Measurements from ENCODE around the gene NFATC2IP. TPM values are rescaled to one million over a fixed set of nuclear protein-coding genes. Genes with fewer than 3 reads are reported as not detected.
"Not testable (repeated sequence)": the region's sequence is repeated elsewhere in the genome, so short reads cannot be mapped to it uniquely, and the experiment has no call there.

The NFATC2IP gene
- polyA plus RNA-seq, 1 donor: 91.1 TPM

DNA sequence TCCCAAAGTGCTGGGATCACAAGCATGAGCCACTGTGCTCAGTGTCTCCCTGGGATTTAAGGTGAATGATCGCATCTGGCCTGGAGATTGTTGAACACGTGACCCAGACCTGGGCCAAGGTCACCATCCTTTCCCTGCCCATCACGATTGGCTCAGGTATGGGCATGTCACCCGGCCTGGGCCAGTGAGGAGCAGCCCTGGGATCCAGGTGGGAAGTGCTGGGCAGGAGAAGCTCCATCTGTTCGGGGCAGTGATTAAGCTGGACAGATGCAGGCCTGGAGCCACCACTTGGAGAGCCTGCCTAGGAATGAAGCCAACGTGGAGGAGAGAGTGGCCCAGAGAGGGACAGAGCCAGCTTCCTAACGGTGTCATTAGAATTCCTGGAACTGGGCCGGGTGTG is 41.0 kb downstream of the NFATC2IP start:
- DNase-seq: no peak

DNA sequence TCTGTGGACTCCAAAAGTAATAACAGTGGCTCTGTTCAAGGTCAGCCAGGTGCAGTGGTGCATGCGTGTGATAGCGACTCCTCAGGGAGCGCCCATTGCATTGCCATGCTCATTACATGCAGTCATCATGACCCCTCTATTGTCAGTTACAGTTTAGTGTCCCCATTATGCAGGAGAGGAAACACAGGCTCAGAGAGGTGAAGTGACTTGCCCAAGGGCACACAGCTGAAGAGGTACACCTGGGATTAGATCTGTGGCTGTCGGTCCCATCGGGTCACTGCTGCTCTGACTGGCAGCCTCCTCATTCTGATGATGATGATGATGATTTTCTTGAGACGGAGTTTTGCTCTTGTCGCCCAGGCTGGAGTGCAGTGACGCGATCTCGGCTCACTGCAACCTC is 41.8 kb downstream of the NFATC2IP start:
- DNase-seq: no peak

DNA sequence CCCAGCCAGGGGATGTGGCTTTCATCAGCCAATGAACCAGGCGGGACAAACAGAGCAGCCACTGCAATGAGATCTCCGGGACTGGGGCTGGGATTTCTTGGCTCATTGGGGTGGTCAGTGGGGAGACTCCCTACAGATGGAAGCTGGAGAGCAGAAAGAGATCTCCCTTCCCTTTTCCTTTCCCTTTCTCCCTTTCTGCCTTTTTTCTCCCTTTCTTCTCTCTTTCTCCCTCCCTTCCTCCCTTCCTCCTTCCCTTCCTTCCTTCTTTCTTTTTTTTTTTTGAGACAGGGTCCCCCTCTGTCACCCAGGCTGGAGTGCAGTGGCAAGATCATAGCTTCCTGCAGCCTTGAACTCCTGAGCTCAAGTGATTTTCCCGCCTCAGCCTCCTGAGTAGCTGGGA is 48.1 kb downstream of the NFATC2IP start:
- DNase-seq: no peak

DNA sequence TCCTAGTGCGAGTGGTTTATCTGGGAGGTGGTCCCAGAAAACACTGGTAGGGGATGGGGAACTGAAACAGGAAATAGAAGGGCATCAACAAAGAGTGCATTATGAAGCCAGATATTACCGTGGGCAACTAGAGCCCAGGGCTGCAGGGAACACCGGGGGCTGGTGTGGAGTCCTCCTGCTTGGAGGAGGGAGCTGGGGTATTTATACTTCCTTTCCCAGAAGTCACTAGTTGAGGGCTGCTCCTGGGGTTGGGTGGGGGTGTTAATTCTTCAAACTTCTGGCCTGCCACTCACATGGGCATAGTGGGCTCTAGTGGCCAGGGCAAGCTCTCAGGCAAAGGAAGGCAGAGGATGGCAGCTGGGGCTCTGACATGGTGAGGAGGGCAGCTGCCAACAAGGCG is 48.8 kb downstream of the NFATC2IP start:
- no peak for DNase-seq

DNA sequence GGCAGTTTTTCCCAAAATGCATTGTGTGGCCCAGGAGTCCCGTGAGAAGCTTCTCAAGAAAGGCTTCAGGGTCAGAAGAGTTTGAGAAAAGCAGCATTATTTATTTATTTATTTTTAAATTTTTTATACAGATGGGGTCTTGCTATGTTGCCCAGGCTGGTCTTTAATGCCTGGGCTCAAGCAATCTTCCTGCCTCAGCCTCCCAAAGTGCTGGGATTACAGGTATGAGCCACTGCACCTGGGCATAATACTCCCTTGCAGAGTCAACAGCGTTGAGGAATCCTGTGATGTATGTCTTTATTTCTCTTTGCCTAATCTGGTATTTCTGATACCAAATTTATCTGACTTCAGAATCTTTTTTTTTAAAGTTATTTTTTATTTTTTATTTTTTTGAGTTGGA is 49.3 kb downstream of the NFATC2IP start:
- DNase-seq: no peak

DNA sequence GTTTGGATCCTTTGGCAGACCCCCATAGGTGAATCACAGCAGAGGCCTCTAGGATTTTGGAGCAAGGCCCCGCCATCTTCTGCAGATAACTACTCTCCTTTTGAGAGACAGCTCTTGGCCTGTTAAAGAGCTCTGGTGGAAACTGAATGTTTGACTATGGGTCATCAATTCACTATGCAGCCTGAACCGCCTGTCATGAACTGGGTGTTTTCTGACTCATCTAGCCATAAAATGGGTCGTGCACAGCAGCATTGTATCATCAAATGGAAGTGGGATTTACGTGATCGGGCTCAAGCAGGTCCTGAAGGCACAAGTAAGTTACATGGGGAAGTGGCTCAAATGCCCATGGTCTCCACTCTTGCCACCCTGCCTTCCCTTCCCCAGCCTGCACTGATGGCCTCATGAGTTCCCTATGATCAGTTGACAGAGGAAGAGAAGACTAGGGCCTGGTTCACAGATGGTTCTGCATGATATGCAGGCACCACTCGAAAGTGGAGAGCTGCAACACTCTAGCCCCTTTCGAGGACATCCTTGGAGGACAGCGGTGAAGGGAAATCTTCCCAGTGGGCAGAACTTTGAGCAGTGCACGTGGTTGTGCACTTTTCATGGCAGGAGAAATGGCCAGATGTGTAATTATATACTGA is 53.9 kb downstream of the NFATC2IP start:
- DNase-seq: not testable (repeated sequence)

DNA sequence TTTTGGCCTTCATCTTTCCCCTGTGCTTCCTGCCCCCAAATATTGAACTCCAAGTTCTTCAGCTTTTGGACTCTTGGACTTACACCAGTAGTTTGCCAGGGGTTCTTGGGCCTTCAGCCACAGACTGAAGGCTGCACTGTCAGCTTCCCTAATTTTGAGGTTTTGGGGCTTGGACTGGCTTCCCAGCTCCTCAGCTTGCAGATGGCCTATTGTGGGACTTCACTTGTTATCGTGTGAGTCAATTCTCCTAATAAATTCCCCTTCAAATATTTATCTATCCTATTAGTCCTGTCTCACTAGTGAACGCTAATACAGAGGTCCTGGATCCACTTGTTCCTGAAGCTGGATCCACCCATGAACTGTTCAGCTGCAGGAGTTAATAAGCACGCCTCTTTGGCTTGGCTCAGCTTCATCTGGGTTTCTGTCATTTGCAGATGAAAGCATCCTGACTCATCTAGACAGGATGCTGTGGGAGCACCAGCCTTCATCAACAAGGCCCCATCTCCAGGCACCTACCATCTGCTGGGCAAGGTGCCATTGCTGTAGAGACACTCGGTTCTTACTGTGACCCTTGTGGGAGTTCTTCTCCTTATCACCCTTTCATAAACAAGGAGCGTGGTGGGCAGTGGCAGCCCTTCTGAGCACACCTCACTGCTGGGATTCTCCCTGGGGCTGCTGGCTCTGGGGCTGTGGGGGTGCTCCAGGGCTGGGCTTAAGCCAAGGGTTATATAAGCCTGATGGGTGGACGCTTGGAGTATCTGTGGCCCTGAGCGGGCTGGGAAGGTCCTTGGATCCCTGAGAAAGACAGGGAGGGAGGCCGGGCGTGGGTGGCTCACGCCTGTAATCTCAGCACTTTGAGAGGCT is 57.2 kb downstream of the NFATC2IP start:
- DNase-seq: no peak

DNA sequence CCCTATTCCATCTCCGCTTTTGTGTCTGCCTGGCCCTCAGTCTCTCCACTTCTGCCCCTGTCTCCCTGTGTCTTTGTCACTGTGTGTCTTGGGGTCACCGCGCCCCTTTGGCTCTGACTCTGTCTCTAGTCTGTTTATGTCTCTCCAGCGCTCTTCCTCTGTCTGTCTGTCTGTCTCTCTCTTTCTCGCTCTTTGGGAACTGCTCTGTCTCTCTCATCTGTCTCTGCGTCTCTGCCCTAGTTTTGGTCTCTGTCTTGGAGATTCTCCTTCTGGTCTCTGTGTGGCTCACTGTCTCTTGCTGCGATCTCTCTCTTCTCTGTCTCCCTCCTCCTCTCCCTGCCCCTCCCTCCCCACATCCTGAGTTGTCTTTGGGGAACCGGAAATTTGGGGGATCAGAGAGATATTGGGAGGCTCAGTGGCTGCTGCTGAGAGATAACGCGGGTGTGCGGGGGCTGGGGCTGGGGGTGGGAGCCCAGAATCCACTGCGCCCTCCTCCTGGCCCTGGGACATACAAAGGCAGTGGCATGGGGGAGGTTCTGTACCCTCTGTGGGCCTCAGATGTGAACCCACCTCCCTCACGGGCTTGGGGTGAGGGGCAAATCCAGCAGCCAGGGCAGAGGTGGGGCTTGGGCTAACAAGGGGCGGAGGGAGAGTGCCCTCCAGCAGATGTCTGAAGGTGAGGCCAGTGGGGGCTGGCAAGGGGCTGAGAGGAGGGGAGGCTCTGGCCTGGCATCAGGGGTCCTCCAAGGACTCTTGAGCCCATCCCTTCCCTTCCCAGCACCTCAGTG is 58.5 kb downstream of the NFATC2IP start:
- no peak for DNase-seq

DNA sequence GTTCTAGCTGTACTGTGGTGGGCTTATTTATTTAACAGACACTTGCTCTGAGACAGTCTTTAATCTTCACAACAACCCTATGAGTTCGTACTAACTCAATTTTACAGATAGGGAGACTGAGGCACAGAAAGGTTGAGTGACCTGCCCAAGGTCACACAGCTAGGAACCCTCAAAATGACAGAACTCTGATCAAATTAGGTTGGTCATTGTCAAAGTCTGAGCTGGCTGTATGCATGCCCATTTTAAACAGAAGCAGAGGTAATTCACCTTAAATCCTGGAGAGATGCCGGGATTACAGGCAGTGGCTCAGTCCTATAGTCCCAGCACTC is 59.1 kb downstream of the NFATC2IP start:
- DNase-seq: no peak

DNA sequence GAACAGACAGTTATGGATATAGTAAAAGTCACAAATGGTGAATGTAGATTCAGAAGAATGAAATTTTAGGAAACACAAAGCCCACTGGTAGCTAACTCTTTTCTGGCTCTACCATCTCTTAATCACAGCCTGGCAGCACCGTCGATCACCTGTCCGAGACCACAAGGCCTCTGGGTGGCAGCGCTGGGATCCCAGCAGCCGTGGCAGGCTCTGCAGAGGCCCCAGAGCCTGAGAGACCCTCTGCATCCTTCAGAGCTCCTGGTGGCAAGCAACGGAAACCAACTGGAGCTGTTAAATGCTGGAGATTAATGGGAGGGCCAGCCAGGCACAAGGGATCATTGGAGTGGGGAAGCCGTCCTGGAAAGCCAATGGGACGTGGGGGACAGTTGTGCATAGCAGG is 60.4 kb downstream of the NFATC2IP start:
- no peak for DNase-seq

DNA sequence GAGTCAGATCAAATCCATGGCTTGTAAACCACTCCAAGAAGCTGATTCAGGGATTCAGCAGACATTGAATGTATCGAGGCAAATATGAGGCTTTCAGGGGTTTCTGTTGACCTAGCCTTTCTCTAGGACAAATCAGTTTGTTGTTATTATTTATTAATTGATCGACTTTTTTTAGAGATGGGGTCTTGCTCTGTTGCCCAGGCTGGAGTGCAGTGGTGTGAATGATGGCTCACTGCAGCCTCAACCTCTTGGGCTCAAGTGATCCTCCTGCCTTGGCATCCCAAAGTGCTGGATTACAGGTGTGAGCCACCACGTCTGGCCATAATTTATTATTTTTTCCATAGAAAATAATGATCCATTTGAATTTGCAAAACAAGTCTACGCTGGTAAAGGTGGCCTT is 61.1 kb downstream of the NFATC2IP start:
- DNase-seq: no peak

DNA sequence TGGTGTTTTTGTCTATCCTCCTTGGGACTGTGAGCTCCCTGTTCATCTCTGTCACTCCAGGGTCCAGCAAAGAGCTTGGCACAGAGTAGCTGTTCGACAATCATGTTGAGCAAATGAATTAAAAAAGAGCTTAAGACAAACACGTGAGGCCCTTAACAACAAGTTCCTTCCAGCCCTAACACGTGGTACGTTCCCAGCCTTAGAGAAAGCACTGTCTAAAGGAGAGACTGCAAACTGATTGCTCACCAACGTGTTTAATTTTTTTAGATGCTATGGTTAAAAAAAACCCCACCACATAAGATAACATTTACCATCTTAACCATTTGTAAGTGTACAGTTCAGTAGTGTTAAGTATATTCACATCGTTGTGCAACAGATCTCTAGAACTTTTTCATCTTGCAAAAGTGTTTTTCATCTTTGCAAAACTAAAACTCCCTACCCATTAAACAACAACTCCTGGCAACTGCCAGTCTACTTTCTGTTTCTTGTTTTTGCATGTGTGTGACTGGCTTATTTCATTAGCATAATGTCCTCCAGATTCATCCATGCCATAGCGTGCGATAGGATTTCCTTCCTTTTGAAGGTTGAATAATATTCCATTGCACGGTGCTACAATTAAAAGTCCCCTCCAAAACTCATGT is 62.3 kb downstream of the NFATC2IP start:
- no peak for DNase-seq

DNA sequence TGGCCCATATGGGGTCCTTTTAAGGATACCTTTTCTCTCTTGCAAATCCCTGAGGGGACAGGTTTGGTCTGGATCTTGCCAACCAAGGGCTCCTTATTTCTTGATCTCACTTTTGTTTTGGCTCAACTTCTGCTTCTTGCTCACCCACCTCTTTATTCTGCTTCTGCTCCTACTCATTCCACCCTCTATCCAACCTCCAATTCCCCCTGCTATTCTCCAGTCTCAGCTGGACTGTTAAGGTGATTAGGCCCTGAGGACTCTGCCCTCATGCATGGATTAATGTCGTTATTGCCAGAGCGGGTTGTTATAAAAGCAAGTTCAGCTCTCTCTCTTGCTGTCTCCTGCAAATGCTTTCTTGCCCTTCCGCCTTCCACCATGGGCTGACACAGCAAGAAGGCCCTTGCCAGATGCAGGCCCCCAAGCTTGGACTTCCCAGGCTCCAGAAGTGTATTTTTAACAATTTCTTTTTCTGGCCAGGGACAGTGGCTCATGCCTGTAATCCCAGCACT is 63.9 kb downstream of the NFATC2IP start:
- no peak for DNase-seq

Other genes with a start within 250 kb of the NFATC2IP start
- gene EIF3C, start 239.5 kb upstream of the NFATC2IP start, polyA plus RNA-seq (ENCODE audit: insufficient read length): 678 TPM
- 4.5 TPM for gene NPIPB9, start 199.2 kb upstream of the NFATC2IP start, polyA plus RNA-seq (ENCODE audit: insufficient read length)
- gene ATXN2L, start 127.9 kb upstream of the NFATC2IP start, polyA plus RNA-seq (ENCODE audit: insufficient read length): 108 TPM
- 195 TPM for gene TUFM, start 104.6 kb upstream of the NFATC2IP start, polyA plus RNA-seq (ENCODE audit: insufficient read length)
- 65.1 TPM for gene SH2B1, start 87.1 kb upstream of the NFATC2IP start, polyA plus RNA-seq (ENCODE audit: insufficient read length)
- gene ATP2A1, start 72.4 kb upstream of the NFATC2IP start, polyA plus RNA-seq (ENCODE audit: insufficient read length): 7.0 TPM
- gene RABEP2, start 25.7 kb upstream of the NFATC2IP start, polyA plus RNA-seq (ENCODE audit: insufficient read length): 23.3 TPM
- 4.0 TPM for gene CD19, start 19.0 kb upstream of the NFATC2IP start, polyA plus RNA-seq (ENCODE audit: insufficient read length)
- 40.1 TPM for gene SPNS1, start 23.8 kb downstream of the NFATC2IP start, polyA plus RNA-seq (ENCODE audit: insufficient read length)
- gene LAT, start 34.1 kb downstream of the NFATC2IP start, polyA plus RNA-seq (ENCODE audit: insufficient read length): 8.1 TPM